H1 (cell line): Measurements from ENCODE around the gene SLC9A7. TPM values are rescaled to one million over a fixed set of nuclear protein-coding genes. Genes with fewer than 3 reads are reported as not detected.

ENCODE experiments used
- CTCF ChIA-PET: fragments of 300-600 bp; sonication (Branson Sonifier 250); formaldehyde crosslinking; loops from one replicate; lab custom pipeline; 2021; ENCODE audit not compliant: partially characterized antibody; lab: Charles Lee
- POLR2A ChIA-PET: fragments of 300-600 bp; sonication (Branson Sonifier 250); formaldehyde crosslinking; loops from one replicate; lab custom pipeline; 2021; ENCODE audit warnings: inconsistent platforms; ENCODE audit not compliant: partially characterized antibody; lab: Charles Lee
- DNase-seq, 2 experiments: peaks; one replicate each; pipeline versions ENCODE4 v3.0.0 to v3.0.0-alpha.2; 2010 to 2022; ENCODE audit warnings: low spot score in 2 of 2, low read depth in 1 of 2, mixed read lengths in 1 of 2
- FAIRE-seq: peaks from 2 replicates; lab custom pipeline; 2011; peaks lifted over from hg19 to GRCh38; lab: Jason Lieb, UNC
- H2AFZ ChIP-seq: 2 replicates; pipeline ENCODE4 v1.8.1; 2012; ENCODE audit warnings: low read length, inconsistent platforms
- H2AK5ac ChIP-seq: 2 replicates; pipeline ENCODE4 v1.6.1; 2013; ENCODE audit warnings: low read depth, low read length
- H2BK120ac ChIP-seq: replicated peaks from 2 replicates; pipeline ENCODE3; 2013; ENCODE audit warnings: low read depth, low read length, inconsistent platforms
- H2BK12ac ChIP-seq: 2 replicates; pipeline ENCODE4 v1.6.1; 2013; ENCODE audit warnings: low read depth, low read length
- H2BK15ac ChIP-seq: 2 replicates; pipeline ENCODE4 v1.6.1; 2013; ENCODE audit warnings: low read length
- H2BK20ac ChIP-seq: 2 replicates; pipeline ENCODE4 v1.6.1; 2013; ENCODE audit warnings: low read length
- H2BK5ac ChIP-seq: 2 replicates; pipeline ENCODE4 v1.6.1; 2013; ENCODE audit warnings: low read depth, low read length
- H3K14ac ChIP-seq: 2 replicates; pipeline ENCODE4 v1.6.1; 2013; ENCODE audit warnings: inconsistent platforms; ENCODE audit not compliant: insufficient read length
- H3K18ac ChIP-seq: 2 replicates; pipeline ENCODE4 v1.6.1; 2013; ENCODE audit warnings: low read length; ENCODE audit errors: extremely low read depth
- H3K23ac ChIP-seq: 2 replicates; pipeline ENCODE4 v1.6.1; 2013; ENCODE audit warnings: inconsistent platforms; ENCODE audit not compliant: insufficient read length
- H3K23me2 ChIP-seq: 2 replicates; pipeline ENCODE4 v1.6.1; 2013; ENCODE audit warnings: low read depth, low read length
- H3K27ac ChIP-seq: 2 replicates; pipeline ENCODE4 v1.6.1; 2011; ENCODE audit warnings: low read depth, low read length, inconsistent platforms
- H3K27me3 ChIP-seq, 4 experiments: replicated peaks in 1 of 4; 1 replicate in 1 of 4; 2 replicates in 3 of 4; pipeline versions ENCODE4 v1.6.1 to v1.8.1; 2011 to 2013; ENCODE audit warnings: low read length in 3 of 4, mild to moderate bottlenecking in 3 of 4, inconsistent platforms in 2 of 4, mixed read lengths in 2 of 4, moderate library complexity in 1 of 4; ENCODE audit not compliant: control insufficient read depth in 3 of 4, insufficient read depth in 3 of 4; ENCODE audit errors: extremely low read depth in 1 of 4
- H3K36me3 ChIP-seq, 4 experiments: 2 replicates each; pipeline versions ENCODE4 v1.6.1 to v1.8.1; 2011 to 2013; ENCODE audit warnings: mild to moderate bottlenecking in 4 of 4, low read length in 3 of 4, moderate library complexity in 2 of 4, control low read depth in 1 of 4, inconsistent platforms in 1 of 4; ENCODE audit not compliant: insufficient read depth in 4 of 4, control insufficient read depth in 2 of 4
- H3K4ac ChIP-seq: replicated peaks from 2 replicates; pipeline ENCODE3; 2013; ENCODE audit warnings: low read length, low read depth, mixed read lengths, inconsistent platforms; ENCODE audit not compliant: insufficient read length
- H3K4me1 ChIP-seq, 4 experiments: replicated peaks in 1 of 4; 1 replicate in 1 of 4; 2 replicates in 3 of 4; pipeline versions ENCODE4 v1.6.1 to v1.8.1; 2011 to 2013; ENCODE audit warnings: low read length in 3 of 4, inconsistent platforms in 2 of 4, mixed read lengths in 1 of 4; ENCODE audit not compliant: insufficient read depth in 4 of 4, control insufficient read depth in 3 of 4
- H3K4me2 ChIP-seq, 2 experiments: 2 replicates each; pipeline versions ENCODE4 v1.6.1 to v1.8.1; 2011 to 2013; ENCODE audit warnings: low read depth in 2 of 2, low read length in 2 of 2, control low read depth in 1 of 2, inconsistent platforms in 1 of 2, mild to moderate bottlenecking in 1 of 2; ENCODE audit not compliant: insufficient read depth in 1 of 2
- H3K4me3 ChIP-seq, 4 experiments: fragments of 200-600, 300-600 bp in 1 of 4; sonication (generic), shearing (Covaris generic), sonication (Bioruptor Twin) in 1 of 4; 2 replicates each; pipeline versions ENCODE4 v1.5.1 to v1.8.1; 2011 to 2016; ENCODE audit warnings: low read length in 4 of 4, low read depth in 3 of 4, control low read depth in 2 of 4, inconsistent platforms in 2 of 4, mild to moderate bottlenecking in 2 of 4, mixed read lengths in 1 of 4, moderate library complexity in 1 of 4; ENCODE audit not compliant: insufficient read depth in 2 of 4; ENCODE audit errors: extremely low read depth in 1 of 4
- H3K56ac ChIP-seq: replicated peaks from 2 replicates; pipeline ENCODE3; 2013; ENCODE audit warnings: low read depth, mild to moderate bottlenecking, mixed read lengths, low read length, inconsistent platforms; ENCODE audit not compliant: insufficient read length
- H3K79me1 ChIP-seq: 2 replicates; pipeline ENCODE4 v1.6.1; 2013; ENCODE audit warnings: low read depth, low read length, control low read depth
- H3K79me2 ChIP-seq, 2 experiments: 2 replicates each; pipeline versions ENCODE4 v1.6.1 to v1.8.1; 2012 to 2013; ENCODE audit warnings: low read length in 2 of 2, mild to moderate bottlenecking in 2 of 2, inconsistent platforms in 1 of 2; ENCODE audit not compliant: insufficient read depth in 2 of 2, control insufficient read depth in 1 of 2
- H3K9ac ChIP-seq, 4 experiments: replicated peaks in 1 of 4; 1 replicate in 1 of 4; 2 replicates in 3 of 4; pipeline versions ENCODE4 v1.6.1 to v1.8.1; 2011 to 2013; ENCODE audit warnings: low read depth in 3 of 4, low read length in 3 of 4, control low read depth in 2 of 4, mild to moderate bottlenecking in 2 of 4, moderate library complexity in 2 of 4, inconsistent platforms in 1 of 4; ENCODE audit errors: extremely low read depth in 1 of 4
- H3K9me3 ChIP-seq, 2 experiments: 2 replicates each; pipeline versions ENCODE4 v1.6.1 to v1.8.1; 2012 to 2013; ENCODE audit warnings: mild to moderate bottlenecking in 2 of 2, moderate library complexity in 2 of 2, control low read depth in 1 of 2, inconsistent platforms in 1 of 2, low read depth in 1 of 2, low read length in 1 of 2, mixed read lengths in 1 of 2; ENCODE audit not compliant: insufficient read depth in 2 of 2
- H4K20me1 ChIP-seq, 2 experiments: replicated peaks in 1 of 2; 2 replicates each; pipeline versions ENCODE3 to v1.8.1; 2011 to 2013; ENCODE audit warnings: inconsistent platforms in 2 of 2, low read length in 2 of 2, mild to moderate bottlenecking in 1 of 2; ENCODE audit not compliant: insufficient read depth in 2 of 2, control insufficient read depth in 1 of 2
- H4K5ac ChIP-seq: 2 replicates; pipeline ENCODE4 v1.6.1; 2013; ENCODE audit warnings: low read length, low read depth, mixed read lengths, inconsistent platforms; ENCODE audit not compliant: insufficient read length
- H4K8ac ChIP-seq: 2 replicates; pipeline ENCODE4 v1.8.0; 2013; ENCODE audit warnings: mild to moderate bottlenecking, moderate library complexity, low read length, inconsistent platforms; ENCODE audit not compliant: insufficient read depth; ENCODE audit errors: extremely low read depth
- H4K91ac ChIP-seq: replicated peaks from 2 replicates; pipeline ENCODE3; 2013; ENCODE audit warnings: low read length, mixed read lengths, inconsistent platforms; ENCODE audit not compliant: insufficient read length
- ASH2L ChIP-seq: fragments of 200-600, 300-600 bp; sonication (generic); IDR thresholded peaks from one replicate; pipeline ENCODE4 v1.7.1; 2017; ENCODE audit warnings: low read length
- CBX5 ChIP-seq: fragments of 300-800, 300-1000 bp; sonication (generic); IDR thresholded peaks from 2 replicates; pipeline ENCODE4 v1.7.1; 2016; ENCODE audit warnings: antibody characterized with exemption, low read length, low read depth
- HDAC6 ChIP-seq: IDR thresholded peaks from one replicate; pipeline ENCODE4 v1.7.1; 2012; ENCODE audit warnings: low read depth, mild to moderate bottlenecking, inconsistent platforms, low read length, moderate library complexity
- JUND ChIP-seq: IDR thresholded peaks from 2 replicates; pipeline ENCODE4 v1.6.1; 2011; ENCODE audit warnings: mild to moderate bottlenecking, improper control_type of control experiment, low read length
- KDM1A ChIP-seq: fragments of 200-600, 300-600 bp; sonication (generic); IDR thresholded peaks from 2 replicates; pipeline ENCODE4 v1.7.1; 2016; ENCODE audit warnings: mild to moderate bottlenecking, low read length, borderline replicate concordance
- RAD21 ChIP-seq, 2 experiments: IDR thresholded peaks in 1 of 2; conservative IDR thresholded peaks in 1 of 2; 2 replicates each; pipeline ENCODE4 v1.6.1; 2011; ENCODE audit warnings: low read depth in 2 of 2, low read length in 2 of 2, improper control_type of control experiment in 1 of 2, inconsistent platforms in 1 of 2, mild to moderate bottlenecking in 1 of 2, moderate library complexity in 1 of 2
- RBBP5 ChIP-seq: IDR thresholded peaks from 2 replicates; pipeline ENCODE4 v1.7.1; 2012; ENCODE audit warnings: low read depth, mild to moderate bottlenecking, inconsistent platforms, low read length, moderate library complexity, borderline replicate concordance
- RXRA ChIP-seq: IDR thresholded peaks from 2 replicates; pipeline ENCODE4 v1.6.1; 2011; ENCODE audit warnings: low read depth, mild to moderate bottlenecking, low read length, moderate library complexity; ENCODE audit not compliant: insufficient read depth
- SUZ12 ChIP-seq: fragments of 200-600 bp; sonication (generic); IDR thresholded peaks from 2 replicates; pipeline ENCODE4 v1.6.1; 2012; ENCODE audit warnings: mild to moderate bottlenecking, inconsistent platforms, low read length, moderate library complexity, mixed read lengths
- WGBS, 2 experiments: shearing (Covaris generic) in 1 of 2; methylation state at CpG; one replicate each; pipeline versions ENCODE4 v1.1.6 to v1.1.7; 2013 to 2015; ENCODE audit warnings: low lambda C conversion rate in 2 of 2, mixed read lengths in 2 of 2, inconsistent platforms in 1 of 2, low coverage in 1 of 2, missing lambda C conversion rate in 1 of 2; ENCODE audit not compliant: insufficient replicate concordance in 2 of 2, insufficient coverage in 1 of 2, insufficient read length in 1 of 2; ENCODE audit errors: extremely low coverage in 1 of 2, missing lambda C conversion rate in 1 of 2; 5-methylcytosine and 5-hydroxymethylcytosine counted together
- polyA plus RNA-seq, 7 experiments: library from polyadenylated mRNA; depleted of rRNA in 3 of 7; stranded (reverse) in 5 of 7; unstranded in 2 of 7; fragments of >200 nt in 5 of 7; fragments of 200-250 nt in 2 of 7; gene quantifications; 1 replicate in 5 of 7; 2 replicates in 1 of 7; 4 replicates in 1 of 7; pipeline versions ENCODE4 v1.2.1 to v1.2.3, GENCODE V29; 2011 to 2013; ENCODE audit warnings: missing spikeins in 2 of 7, mixed read lengths in 2 of 7
- total RNA-seq: library from RNA; stranded (reverse); fragmentation: NEBNext Ultra II Directional; extraction: Animal tissue kit (Norgen Biotek cat#: 25700); gene quantifications from 2 replicates; pipeline ENCODE4 v1.2.1, GENCODE V29; 2021

The SLC9A7 gene
- total and polyA plus RNA-seq, 2 of the 8 experiments (the other 6 are each of a cell fraction or from before 2014, with no cell fraction given) = 6.7 to 17.2 TPM

GRCh38 chrX:46597208-46597607, 161.7 kb downstream of the SLC9A7 start:
- POLR2A ChIA-PET = interaction anchor here (1.2 kb wide), 1 partner anchor 13 kb away, joined by 3 read pairs; no protein-coding TSS in a partner anchor
- TF ChIP-seq JUND = no peak
- no peak for TF ChIP-seq SUZ12
- no peak for TF ChIP-seq ASH2L
- TF ChIP-seq HDAC6 = no peak
- TF ChIP-seq RBBP5 = no peak
- no peak for TF ChIP-seq RXRA
- TF ChIP-seq RAD21 (IDR thresholded peaks at IDR 0.05 in 1 of 2, conservative IDR thresholded peaks at IDR 0.05 in 1 of 2; ENCODE audit: low read depth in 2 of 2, low read length in 2 of 2) = no peak
- no peak for TF ChIP-seq KDM1A
- TF ChIP-seq CBX5 = no peak

More at GRCh38 chrX:46597208-46597607, 161.7 kb downstream of the SLC9A7 start:
- Histone ChIP-seq H3K27ac (no peak overlapping the region), H4K91ac (no peak overlapping the region), H3K79me2 (peaks cover 0 to 30% of the 10 kb centered on the region in 2 experiments; a peak in 2 of 4 replicates), H3K18ac (no peak overlapping the region), H3K4me1 (no peaks in the 10 kb centered on the region), H3K56ac (no peak overlapping the region), H2AFZ (no peak overlapping the region), H3K4me3 (no peak overlapping the region), H3K4me2 (no peak overlapping the region), H3K4ac (no peak overlapping the region), H3K27me3 (no peaks in the 10 kb centered on the region), H3K9ac (no peak overlapping the region), H3K79me1 (no peaks in the 10 kb centered on the region), H4K20me1 (no peaks in the 10 kb centered on the region), H2BK5ac (no peak overlapping the region), H3K14ac (no peak overlapping the region), H4K5ac (no peak overlapping the region), H2AK5ac (no peak overlapping the region), H2BK15ac (no peak overlapping the region), H2BK20ac (no peak overlapping the region), H3K23me2 (no peaks in the 10 kb centered on the region), H2BK120ac (no peak overlapping the region), H3K23ac (no peak overlapping the region), H3K36me3 (peaks cover 0 to 2% (median 0%) of the 10 kb centered on the region in 4 experiments; a peak in 2 of 8 replicates), H3K9me3 (no peaks in the 10 kb centered on the region), H2BK12ac (no peak overlapping the region), H4K8ac (no peak overlapping the region)
- FAIRE-seq (no peak), DNase-seq (no peak)
- CTCF ChIA-PET = interaction anchor here (1.6 kb wide), 1 partner anchor 10 kb away, joined by 6 read pairs; no protein-coding TSS in a partner anchor
- WGBS, 2 experiments = 87% methylated on average over 7 of the region's 8 CpGs; no CpG with 5 or more reads in 1 of the 2 experiments
